Thyroid gland (tissue), 4 donors: ENCODE measurements around the gene CCDC80.

Source experiments
- CTCF ChIP-seq, 6 experiments: fragments of 200-600 bp in 3 of 6; fragments of 450-650 bp in 3 of 6; sonication (generic) in 3 of 6; IDR thresholded peaks; one replicate each; pipeline ENCODE4 v1.5.1; 2016 to 2019; ENCODE audit warnings: antibody characterized with exemption in 6 of 6, mild to moderate bottlenecking in 2 of 6, inconsistent platforms in 1 of 6, moderate library complexity in 1 of 6
- POLR2A ChIP-seq, 2 donors: fragments of 450-650 bp; IDR thresholded peaks; one replicate each; pipeline ENCODE4 v1.6.1; 2017; ENCODE audit warnings: antibody characterized with exemption in 2 of 2, mild to moderate bottlenecking in 2 of 2, moderate library complexity in 1 of 2

GRCh38 chr3:112572701-112573100, 68.2 kb downstream of the CCDC80 start:
- TF ChIP-seq CTCF (IDR thresholded peaks at IDR 0.05) (no peak), POLR2A (IDR thresholded peaks at IDR 0.05) (no peak)
